Keratinocyte (primary cell): ENCODE measurements around the gene ARNT2. TPM values are rescaled to one million over a fixed set of nuclear protein-coding genes. Genes with fewer than 3 reads are reported as not detected.

Experiments used
- DNase-seq: peaks from one replicate; pipeline ENCODE4 v3.0.0-alpha.2; 2011; ENCODE audit warnings: low read depth, missing footprints, low spot score
- FAIRE-seq: peaks from 2 replicates; lab custom pipeline; 2011; peaks lifted over from hg19 to GRCh38; lab: Jason Lieb, UNC
- H2AFZ ChIP-seq: 2 replicates; pipeline ENCODE4 v1.6.0; 2012; ENCODE audit warnings: low read length, control low read depth, inconsistent platforms; ENCODE audit not compliant: control insufficient read depth
- H3K27ac ChIP-seq: 2 replicates; pipeline ENCODE4 v1.5.1; 2011; ENCODE audit warnings: low read length; ENCODE audit not compliant: control insufficient read depth, insufficient read depth
- H3K27me3 ChIP-seq: 3 replicates; pipeline ENCODE4 v1.6.0; 2011; ENCODE audit warnings: low read length; ENCODE audit not compliant: control insufficient read depth, insufficient read depth; ENCODE audit errors: extremely low read depth
- H3K36me3 ChIP-seq, 2 experiments: 2 replicates in 1 of 2; 3 replicates in 1 of 2; pipeline ENCODE4 v1.5.1; 2011; ENCODE audit warnings: low read length in 2 of 2, mild to moderate bottlenecking in 1 of 2; ENCODE audit not compliant: control insufficient read depth in 2 of 2, insufficient read depth in 2 of 2; ENCODE audit errors: extremely low read depth in 1 of 2
- H3K4me1 ChIP-seq: 3 replicates; pipeline ENCODE4 v1.5.1; 2011; ENCODE audit warnings: low read length; ENCODE audit not compliant: control insufficient read depth, insufficient read depth; ENCODE audit errors: extremely low read depth
- H3K4me2 ChIP-seq: 3 replicates; pipeline ENCODE4 v1.6.0; 2011; ENCODE audit warnings: low read depth, low read length; ENCODE audit not compliant: control insufficient read depth, insufficient read depth; ENCODE audit errors: extremely low read depth
- H3K4me3 ChIP-seq, 3 experiments: fragments of 200-600 bp in 1 of 3; sonication (generic) in 1 of 3; 2 replicates in 2 of 3; 3 replicates in 1 of 3; pipeline ENCODE4 v1.5.1; 2011 to 2016; ENCODE audit warnings: low read length in 3 of 3, mild to moderate bottlenecking in 3 of 3, control low read depth in 2 of 3, inconsistent platforms in 1 of 3, low read depth in 1 of 3, mixed read lengths in 1 of 3, mixed run types in 1 of 3, moderate library complexity in 1 of 3; ENCODE audit not compliant: control insufficient read depth in 2 of 3, insufficient read depth in 2 of 3; ENCODE audit errors: extremely low read depth in 1 of 3
- H3K79me2 ChIP-seq: 2 replicates; pipeline ENCODE4 v1.6.0; 2012; ENCODE audit warnings: low read length; ENCODE audit not compliant: control insufficient read depth, insufficient read depth
- H3K9ac ChIP-seq: 3 replicates; pipeline ENCODE4 v1.6.0; 2011; ENCODE audit warnings: low read length; ENCODE audit not compliant: control insufficient read depth, insufficient read depth; ENCODE audit errors: extremely low read depth
- H3K9me1 ChIP-seq: 3 replicates; pipeline ENCODE4 v1.6.0; 2011; ENCODE audit warnings: low read length; ENCODE audit not compliant: control insufficient read depth, insufficient read depth; ENCODE audit errors: extremely low read depth
- H3K9me3 ChIP-seq: 2 replicates; pipeline ENCODE4 v1.5.1; 2012; ENCODE audit warnings: low read depth, low read length; ENCODE audit not compliant: control insufficient read depth
- H4K20me1 ChIP-seq: 3 replicates; pipeline ENCODE4 v1.6.0; 2011; ENCODE audit warnings: low read length; ENCODE audit not compliant: control insufficient read depth, insufficient read depth; ENCODE audit errors: extremely low read depth
- EZH2 ChIP-seq: IDR thresholded peaks from one replicate; pipeline ENCODE4 v1.6.1; 2012; ENCODE audit warnings: inconsistent platforms, mild to moderate bottlenecking, low read length, moderate library complexity
- dilution Hi-C: fragments of 300-500 bp; cut with MboI; formaldehyde crosslinking; loops from one replicate; pipeline ENCODE4 v1.7.0; 2020; ENCODE audit warnings: low sequenced_read_pairs; ENCODE audit not compliant: extremely low pct_ligation_motif_present
- polyA plus RNA-seq, 5 experiments: library from polyadenylated mRNA; depleted of rRNA in 3 of 5; stranded (reverse) in 3 of 5; stranded (forward) in 1 of 5; unstranded in 1 of 5; fragments of >200 nt; gene quantifications; 1 replicate in 1 of 5; 2 replicates in 3 of 5; 3 replicates in 1 of 5; pipeline versions ENCODE4 v1.2.1 to v1.2.3, GENCODE V29; 2011 to 2012; ENCODE audit warnings: missing spikeins in 2 of 5, low read depth in 1 of 5, low replicate concordance in 1 of 5
- TF ChIP-seq, protein P1 (sequence below), 3 experiments: IDR thresholded peaks in 1 of 3; conservative IDR thresholded peaks in 1 of 3; optimal IDR thresholded peaks in 1 of 3; 2 replicates in 2 of 3; 3 replicates in 1 of 3; pipeline versions ENCODE3 to v1.5.1; 2011; ENCODE audit warnings: low read length in 3 of 3, mild to moderate bottlenecking in 3 of 3, moderate library complexity in 2 of 3, control low read depth in 1 of 3, inconsistent platforms in 1 of 3; ENCODE audit not compliant: insufficient read depth in 2 of 3; ENCODE audit errors: extremely low read depth in 1 of 3

Gene ARNT2
- polyA plus RNA-seq, 1 donor (not counting 4 experiments of a cell fraction or from before 2014, with no cell fraction given): 0.16 TPM

DNA sequence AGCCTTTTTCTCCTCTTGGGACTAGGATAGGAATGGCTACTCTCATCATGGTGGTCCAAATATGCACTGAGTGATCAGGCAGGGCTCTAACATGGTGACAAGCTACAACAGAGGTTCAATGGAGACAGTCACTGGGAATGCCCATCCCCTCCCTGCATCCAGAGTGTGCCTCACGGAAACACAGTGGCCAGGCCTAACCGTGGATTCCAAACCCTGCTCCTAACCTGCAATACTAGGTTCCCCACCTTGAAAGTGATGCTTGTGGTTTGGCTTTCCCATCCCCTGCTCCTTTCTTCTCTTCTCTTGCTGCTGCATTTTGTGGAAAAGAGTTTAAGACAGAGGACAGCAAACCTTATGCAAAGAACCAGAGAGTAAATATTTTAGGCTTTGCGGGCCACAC lies 216.0 kb downstream of the ARNT2 start:
- dilution Hi-C loops: no loop called here
- Histone ChIP-seq H3K9me3 (peaks cover 4% of the 10 kb centered on the region), H3K36me3 (no peaks in the 10 kb centered on the region), H3K9me1 (no peaks in the 10 kb centered on the region), H3K27ac (no peak overlapping the region), H3K27me3 (no peaks in the 10 kb centered on the region), H3K4me1 (peaks cover 14% of the 10 kb centered on the region), H4K20me1 (no peaks in the 10 kb centered on the region), H3K4me3 (no peak overlapping the region), H2AFZ (no peak overlapping the region), H3K79me2 (no peaks in the 10 kb centered on the region), H3K4me2 (no peak overlapping the region), H3K9ac (no peak overlapping the region)
- TF ChIP-seq, protein P1, sequence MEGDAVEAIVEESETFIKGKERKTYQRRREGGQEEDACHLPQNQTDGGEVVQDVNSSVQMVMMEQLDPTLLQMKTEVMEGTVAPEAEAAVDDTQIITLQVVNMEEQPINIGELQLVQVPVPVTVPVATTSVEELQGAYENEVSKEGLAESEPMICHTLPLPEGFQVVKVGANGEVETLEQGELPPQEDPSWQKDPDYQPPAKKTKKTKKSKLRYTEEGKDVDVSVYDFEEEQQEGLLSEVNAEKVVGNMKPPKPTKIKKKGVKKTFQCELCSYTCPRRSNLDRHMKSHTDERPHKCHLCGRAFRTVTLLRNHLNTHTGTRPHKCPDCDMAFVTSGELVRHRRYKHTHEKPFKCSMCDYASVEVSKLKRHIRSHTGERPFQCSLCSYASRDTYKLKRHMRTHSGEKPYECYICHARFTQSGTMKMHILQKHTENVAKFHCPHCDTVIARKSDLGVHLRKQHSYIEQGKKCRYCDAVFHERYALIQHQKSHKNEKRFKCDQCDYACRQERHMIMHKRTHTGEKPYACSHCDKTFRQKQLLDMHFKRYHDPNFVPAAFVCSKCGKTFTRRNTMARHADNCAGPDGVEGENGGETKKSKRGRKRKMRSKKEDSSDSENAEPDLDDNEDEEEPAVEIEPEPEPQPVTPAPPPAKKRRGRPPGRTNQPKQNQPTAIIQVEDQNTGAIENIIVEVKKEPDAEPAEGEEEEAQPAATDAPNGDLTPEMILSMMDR (optimal IDR thresholded peaks at IDR 0.05 in 1 of 3, IDR thresholded peaks at IDR 0.05 in 1 of 3, conservative IDR thresholded peaks at IDR 0.05 in 1 of 3; ENCODE audit: extremely low read depth in 1 of 3, insufficient read depth in 2 of 3, low read length in 3 of 3): no peak
- no peak for TF ChIP-seq EZH2
- DNase-seq (no peak), FAIRE-seq (no peak)

DNA sequence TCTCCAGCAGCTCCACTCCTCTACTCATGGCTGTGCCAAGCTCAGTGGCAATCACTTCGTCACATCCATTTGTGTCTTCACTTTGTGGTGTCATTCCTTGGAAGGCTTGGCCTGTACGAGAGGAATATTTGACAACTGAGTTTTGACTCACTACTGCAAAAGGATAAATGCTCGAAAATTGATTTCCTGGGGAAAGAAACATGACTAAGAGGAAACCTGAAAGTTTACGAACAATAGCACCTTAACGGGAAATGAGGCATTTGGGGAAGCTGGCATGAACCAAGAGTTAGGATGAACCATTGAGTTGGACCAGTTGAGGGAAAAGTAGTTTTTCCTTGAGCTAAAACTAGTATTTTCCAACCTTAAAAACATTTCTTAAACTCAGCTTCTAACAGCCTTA lies 216.7 kb downstream of the ARNT2 start:
- no peak overlapping the region for H2AFZ ChIP-seq
- dilution Hi-C loops: no loop called here
- FAIRE-seq (no peak), DNase-seq (no peak)
- no peaks in the 10 kb centered on the region for H3K9me1 ChIP-seq
- H3K79me2 ChIP-seq: no peaks in the 10 kb centered on the region
- no peak overlapping the region for H3K9ac ChIP-seq
- no peaks in the 10 kb centered on the region for H3K36me3 ChIP-seq
- H3K27ac ChIP-seq: no peak overlapping the region
- H3K9me3 ChIP-seq: peaks cover 4% of the 10 kb centered on the region
- no peak overlapping the region for H3K4me3 ChIP-seq
- H3K4me2 ChIP-seq: no peak overlapping the region
- H4K20me1 ChIP-seq: no peaks in the 10 kb centered on the region
- no peak for TF ChIP-seq EZH2
- TF ChIP-seq, protein P1 (optimal IDR thresholded peaks at IDR 0.05 in 1 of 3, IDR thresholded peaks at IDR 0.05 in 1 of 3, conservative IDR thresholded peaks at IDR 0.05 in 1 of 3; ENCODE audit: extremely low read depth in 1 of 3, insufficient read depth in 2 of 3, low read length in 3 of 3): no peak
- H3K27me3 ChIP-seq: no peaks in the 10 kb centered on the region
- peaks cover 10% of the 10 kb centered on the region for H3K4me1 ChIP-seq
